ENCODE results near the gene SRGAP1.

SRGAP1 gene

DNA sequence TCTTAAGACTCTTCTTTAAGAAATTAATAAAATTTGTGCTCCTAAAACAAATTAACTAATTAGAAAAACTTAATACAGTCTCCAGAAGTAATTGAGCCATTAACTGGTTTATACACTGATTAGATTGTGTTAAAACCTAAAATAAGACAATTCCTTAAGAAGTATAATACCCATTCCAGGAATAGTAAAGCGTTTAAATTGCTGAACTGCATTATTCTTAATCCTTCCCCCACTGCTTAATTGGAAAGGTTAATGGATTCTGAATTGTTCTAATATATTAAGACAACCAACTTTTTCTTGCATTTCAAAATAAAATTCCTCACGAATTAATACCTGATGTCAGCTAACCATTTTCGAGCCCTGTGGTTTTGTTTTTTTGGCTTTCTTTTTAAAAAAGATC lies 249.2 kb downstream of the SRGAP1 start:
- H3K9me3 ChIP-seq (ENCODE audit: low read length): no peaks in the 10 kb centered on the region
- H2AFZ ChIP-seq (ENCODE audit: low read length): no peak overlapping the region
- H3K27ac ChIP-seq (ENCODE audit: low read depth, low read length, poor library complexity, severe bottlenecking): no peak overlapping the region
- H3K9me2 ChIP-seq (ENCODE audit: low read depth, low read length): no peaks in the 10 kb centered on the region
- no peak overlapping the region for H3K4me3 ChIP-seq (ENCODE audit: low read depth, low read length, poor library complexity, severe bottlenecking)
- no peak overlapping the region for H3K4me2 ChIP-seq (ENCODE audit: low read length)
- no peaks in the 10 kb centered on the region for H3K27me3 ChIP-seq (ENCODE audit: insufficient read depth, low read length)
- no peaks in the 10 kb centered on the region for H3F3A ChIP-seq (ENCODE audit: insufficient read depth, low read length)
- H3K9ac ChIP-seq (ENCODE audit: low read length): no peak overlapping the region
- H3K79me2 ChIP-seq (ENCODE audit: insufficient read depth, low read length): no peaks in the 10 kb centered on the region
- H3K4me1 ChIP-seq (ENCODE audit: insufficient read depth, low read length, severe bottlenecking): no peaks in the 10 kb centered on the region
- H4K20me1 ChIP-seq (ENCODE audit: insufficient read depth, low read length): no peaks in the 10 kb centered on the region
- TF ChIP-seq EZH2 (IDR thresholded peaks at IDR 0.05; ENCODE audit: borderline replicate concordance, low read length): no peak
- no peak for TF ChIP-seq CTCF (IDR thresholded peaks at IDR 0.05; ENCODE audit: low read length)
- H3K36me3 ChIP-seq (ENCODE audit: insufficient read depth, low read length): no peaks in the 10 kb centered on the region

DNA sequence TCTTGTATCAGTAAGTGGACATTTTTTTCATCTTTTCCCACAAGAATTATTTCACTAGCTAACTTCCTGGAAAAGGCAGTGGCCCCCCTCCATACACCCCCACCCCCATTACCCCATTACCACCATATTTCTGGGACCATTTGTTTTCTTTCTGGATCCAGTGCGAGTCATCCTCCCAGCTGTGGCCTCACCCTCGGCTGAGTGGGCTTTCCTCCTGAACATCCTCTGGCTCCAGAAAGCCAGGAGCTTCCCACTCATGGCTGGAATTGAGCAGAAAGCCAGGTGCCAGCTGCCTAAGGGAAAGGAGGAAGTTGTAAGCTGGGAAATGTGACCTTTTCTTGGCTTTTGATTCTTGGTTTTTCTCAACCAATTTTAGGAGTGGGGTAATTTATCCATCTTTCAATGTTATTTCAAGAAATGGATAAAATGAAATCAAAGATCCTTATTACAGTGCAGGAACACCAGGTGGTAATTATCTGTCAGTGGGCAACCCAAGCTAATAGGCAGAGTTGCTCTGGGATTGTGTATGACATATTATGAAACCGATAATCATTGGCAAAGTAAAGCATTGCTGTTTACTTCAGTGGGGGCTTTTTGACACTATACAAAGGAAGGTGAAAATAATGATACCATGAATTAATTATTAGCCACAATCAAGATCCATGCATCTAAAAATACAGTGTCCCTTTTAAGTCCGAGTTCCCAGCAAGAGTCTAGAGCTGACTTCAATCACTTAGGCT lies 253.0 kb downstream of the SRGAP1 start:
- Histone ChIP-seq H3K36me3 (ENCODE audit: insufficient read depth, low read length) (no peaks in the 10 kb centered on the region), H3K9me2 (ENCODE audit: low read depth, low read length) (no peaks in the 10 kb centered on the region), H3K9me3 (ENCODE audit: low read length) (no peaks in the 10 kb centered on the region), H3K4me1 (ENCODE audit: insufficient read depth, low read length, severe bottlenecking) (no peaks in the 10 kb centered on the region), H3K79me2 (ENCODE audit: insufficient read depth, low read length) (no peaks in the 10 kb centered on the region), H3F3A (ENCODE audit: insufficient read depth, low read length) (no peaks in the 10 kb centered on the region), H3K4me3 (ENCODE audit: low read depth, low read length, poor library complexity, severe bottlenecking) (no peak overlapping the region), H3K4me2 (ENCODE audit: low read length) (no peak overlapping the region), H4K20me1 (ENCODE audit: insufficient read depth, low read length) (no peaks in the 10 kb centered on the region), H3K9ac (ENCODE audit: low read length) (no peak overlapping the region), H3K27me3 (ENCODE audit: insufficient read depth, low read length) (no peaks in the 10 kb centered on the region), H2AFZ (ENCODE audit: low read length) (no peak overlapping the region), H3K27ac (ENCODE audit: low read depth, low read length, poor library complexity, severe bottlenecking) (no peak overlapping the region)
- TF ChIP-seq EZH2 (IDR thresholded peaks at IDR 0.05; ENCODE audit: borderline replicate concordance, low read length): no peak
- TF ChIP-seq CTCF (IDR thresholded peaks at IDR 0.05; ENCODE audit: low read length): no peak

GRCh38 chr12:64098709-64099354 lies 254.3 kb downstream of the SRGAP1 start:
- H3K36me3 ChIP-seq (ENCODE audit: insufficient read depth, low read length): no peaks in the 10 kb centered on the region
- H3K9ac ChIP-seq (ENCODE audit: low read length): no peak overlapping the region
- H3K27ac ChIP-seq (ENCODE audit: low read depth, low read length, poor library complexity, severe bottlenecking): no peak overlapping the region
- H3K27me3 ChIP-seq (ENCODE audit: insufficient read depth, low read length): no peaks in the 10 kb centered on the region
- no peaks in the 10 kb centered on the region for H3K4me1 ChIP-seq (ENCODE audit: insufficient read depth, low read length, severe bottlenecking)
- no peak overlapping the region for H3K4me2 ChIP-seq (ENCODE audit: low read length)
- H2AFZ ChIP-seq (ENCODE audit: low read length): no peak overlapping the region
- no peaks in the 10 kb centered on the region for H3K9me3 ChIP-seq (ENCODE audit: low read length)
- no peaks in the 10 kb centered on the region for H4K20me1 ChIP-seq (ENCODE audit: insufficient read depth, low read length)
- H3K79me2 ChIP-seq (ENCODE audit: insufficient read depth, low read length): no peaks in the 10 kb centered on the region
- no peak overlapping the region for H3K4me3 ChIP-seq (ENCODE audit: low read depth, low read length, poor library complexity, severe bottlenecking)
- no peaks in the 10 kb centered on the region for H3K9me2 ChIP-seq (ENCODE audit: low read depth, low read length)
- no peaks in the 10 kb centered on the region for H3F3A ChIP-seq (ENCODE audit: insufficient read depth, low read length)
- TF ChIP-seq CTCF (IDR thresholded peaks at IDR 0.05; ENCODE audit: low read length): no peak
- no peak for TF ChIP-seq EZH2 (IDR thresholded peaks at IDR 0.05; ENCODE audit: borderline replicate concordance, low read length)

All from OCI-LY1 (cell line).